ENCODE data around the gene TMSB4X.

GRCh38 chrX:12993826-12994225 lies 18.9 kb downstream of the TMSB4X start:
- TF ChIP-seq CTCF (IDR thresholded peaks at IDR 0.05) (no peak), POLR2A (IDR thresholded peaks at IDR 0.05) (no peak)

All from testis (tissue), 2 donors.